Right atrium auricular region (tissue), 2 donors: ENCODE data around the gene DOK5. TPM values are rescaled to one million over a fixed set of nuclear protein-coding genes. Genes with fewer than 3 reads are reported as not detected.

Source experiments
- DNase-seq: peaks from one replicate; pipeline ENCODE4 v3.0.0-alpha.2; 2019; ENCODE audit warnings: low spot score
- H3K27ac ChIP-seq, 2 donors: fragments of 200-600 bp; sonication (generic); 1 replicate in 1 of 2; 2 replicates in 1 of 2; pipeline ENCODE4 v1.5.1; 2016 to 2019
- H3K27me3 ChIP-seq, 2 donors: fragments of 200-600 bp; sonication (generic); one replicate each; pipeline versions ENCODE4 v1.5.1 to v1.6.0; 2017 to 2019
- H3K36me3 ChIP-seq: fragments of 200-600 bp; sonication (generic); one replicate; pipeline ENCODE4 v1.5.1; 2016
- H3K4me1 ChIP-seq, 2 donors: fragments of 200-600 bp; sonication (generic); one replicate each; pipeline versions ENCODE4 v1.5.1 to v1.6.0; 2017 to 2019
- H3K4me3 ChIP-seq, 2 donors: fragments of 200-600 bp; sonication (generic); 1 replicate in 1 of 2; 2 replicates in 1 of 2; pipeline ENCODE4 v1.5.1; 2017 to 2019; ENCODE audit warnings: mild to moderate bottlenecking in 1 of 2, moderate library complexity in 1 of 2
- H3K9me3 ChIP-seq, 2 donors: fragments of 200-600 bp; sonication (generic); one replicate each; pipeline ENCODE4 v1.5.1; 2019
- total RNA-seq, 2 donors: library from RNA; depleted of rRNA; stranded (reverse); fragments of >200 nt; gene quantifications; one replicate each; pipeline ENCODE4 v1.1.0, GENCODE V29; 2016
- TF ChIP-seq, protein P1 (sequence below), 2 donors: fragments of 200-600 bp; sonication (generic); IDR thresholded peaks; one replicate each; pipeline ENCODE4 v1.5.1; 2019; ENCODE audit warnings: antibody characterized with exemption in 2 of 2

DOK5 gene
- total RNA-seq, 2 donors from 2014 or later, result 11.6 to 16.9 TPM

DNA sequence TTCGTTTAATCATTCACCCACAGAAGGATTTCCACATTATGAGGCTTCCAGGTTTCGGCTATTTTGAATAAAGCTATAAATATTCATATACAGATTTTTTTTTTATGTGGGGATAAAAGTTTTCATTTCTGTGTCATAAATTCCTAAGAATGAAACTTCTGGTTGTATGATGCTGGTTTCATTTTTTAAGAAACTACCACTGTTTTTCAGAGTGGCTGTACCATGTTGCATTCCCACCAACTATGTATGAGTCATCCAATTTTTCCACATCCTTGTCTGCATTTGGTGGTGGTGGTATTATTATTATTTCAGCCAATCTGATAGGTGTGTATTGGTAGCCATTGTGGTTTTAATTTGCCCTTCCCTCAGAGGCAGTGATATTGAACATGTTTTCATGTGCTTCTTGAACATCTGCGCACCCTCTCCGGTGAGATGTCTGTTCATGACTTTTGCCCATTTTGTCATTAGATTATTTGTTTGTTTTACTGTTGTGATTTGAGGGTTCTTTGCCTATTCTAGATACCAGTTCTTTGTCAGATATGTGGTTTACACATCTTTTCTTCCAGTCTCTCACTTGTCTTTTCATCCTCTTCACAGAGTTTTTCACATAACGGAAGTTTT, 75.5 kb downstream of the DOK5 start:
- Histone ChIP-seq H3K27ac (no peak overlapping the region), H3K27me3 (no peaks in the 10 kb centered on the region), H3K36me3 (no peaks in the 10 kb centered on the region), H3K4me1 (no peaks in the 10 kb centered on the region), H3K4me3 (no peak overlapping the region), H3K9me3 (no peaks in the 10 kb centered on the region)
- TF ChIP-seq, protein P1, sequence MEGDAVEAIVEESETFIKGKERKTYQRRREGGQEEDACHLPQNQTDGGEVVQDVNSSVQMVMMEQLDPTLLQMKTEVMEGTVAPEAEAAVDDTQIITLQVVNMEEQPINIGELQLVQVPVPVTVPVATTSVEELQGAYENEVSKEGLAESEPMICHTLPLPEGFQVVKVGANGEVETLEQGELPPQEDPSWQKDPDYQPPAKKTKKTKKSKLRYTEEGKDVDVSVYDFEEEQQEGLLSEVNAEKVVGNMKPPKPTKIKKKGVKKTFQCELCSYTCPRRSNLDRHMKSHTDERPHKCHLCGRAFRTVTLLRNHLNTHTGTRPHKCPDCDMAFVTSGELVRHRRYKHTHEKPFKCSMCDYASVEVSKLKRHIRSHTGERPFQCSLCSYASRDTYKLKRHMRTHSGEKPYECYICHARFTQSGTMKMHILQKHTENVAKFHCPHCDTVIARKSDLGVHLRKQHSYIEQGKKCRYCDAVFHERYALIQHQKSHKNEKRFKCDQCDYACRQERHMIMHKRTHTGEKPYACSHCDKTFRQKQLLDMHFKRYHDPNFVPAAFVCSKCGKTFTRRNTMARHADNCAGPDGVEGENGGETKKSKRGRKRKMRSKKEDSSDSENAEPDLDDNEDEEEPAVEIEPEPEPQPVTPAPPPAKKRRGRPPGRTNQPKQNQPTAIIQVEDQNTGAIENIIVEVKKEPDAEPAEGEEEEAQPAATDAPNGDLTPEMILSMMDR (IDR thresholded peaks at IDR 0.05), result no peak
- DNase-seq, result no peak

DNA sequence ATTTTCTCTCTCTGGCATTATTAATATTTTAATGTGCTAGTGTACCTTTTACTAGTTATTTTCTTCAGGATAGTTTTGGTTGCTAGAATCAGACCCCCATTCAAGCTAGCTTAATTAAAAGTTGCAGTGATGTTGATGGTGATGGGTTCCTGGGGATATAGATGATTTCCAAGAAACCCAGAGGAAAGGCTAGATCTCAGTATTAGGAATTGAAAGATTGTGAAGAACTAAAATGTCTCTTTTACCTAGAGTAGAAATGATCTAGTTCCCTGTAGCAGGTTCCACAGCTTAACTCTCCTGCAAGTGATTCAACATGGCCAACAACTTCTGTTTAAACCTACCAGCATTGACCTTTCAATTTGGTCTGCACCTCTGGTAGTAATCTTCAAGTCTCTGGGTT, 78.6 kb downstream of the DOK5 start:
- Histone ChIP-seq H3K9me3 (no peaks in the 10 kb centered on the region), H3K27me3 (no peaks in the 10 kb centered on the region), H3K27ac (no peak overlapping the region), H3K36me3 (no peaks in the 10 kb centered on the region), H3K4me3 (no peak overlapping the region), H3K4me1 (no peaks in the 10 kb centered on the region)
- TF ChIP-seq, protein P1 (IDR thresholded peaks at IDR 0.05), result no peak
- DNase-seq, result no peak

DNA sequence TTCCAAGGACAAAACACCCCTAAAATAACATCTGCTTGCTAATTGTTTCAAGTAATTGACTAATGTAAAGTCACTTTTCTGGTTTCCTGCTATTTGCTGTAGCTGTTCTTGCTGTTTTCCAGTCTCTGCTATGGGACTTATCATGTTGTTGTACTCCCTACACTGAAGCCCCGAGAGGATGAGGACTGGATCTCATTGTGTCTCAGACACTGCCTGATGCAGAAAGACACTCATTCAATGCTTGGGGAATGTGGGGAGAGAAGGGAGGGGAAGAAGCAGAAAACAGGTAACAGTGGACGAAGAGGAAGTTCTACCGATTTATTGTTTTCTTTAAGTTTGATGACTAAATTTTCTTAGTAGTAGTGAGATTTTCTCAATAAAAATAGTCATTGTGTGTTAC, 79.8 kb downstream of the DOK5 start:
- Histone ChIP-seq H3K27ac (no peak overlapping the region), H3K4me3 (no peak overlapping the region), H3K9me3 (no peaks in the 10 kb centered on the region), H3K36me3 (no peaks in the 10 kb centered on the region), H3K4me1 (no peaks in the 10 kb centered on the region), H3K27me3 (no peaks in the 10 kb centered on the region)
- DNase-seq, result no peak
- TF ChIP-seq, protein P1 (IDR thresholded peaks at IDR 0.05), result no peak

DNA sequence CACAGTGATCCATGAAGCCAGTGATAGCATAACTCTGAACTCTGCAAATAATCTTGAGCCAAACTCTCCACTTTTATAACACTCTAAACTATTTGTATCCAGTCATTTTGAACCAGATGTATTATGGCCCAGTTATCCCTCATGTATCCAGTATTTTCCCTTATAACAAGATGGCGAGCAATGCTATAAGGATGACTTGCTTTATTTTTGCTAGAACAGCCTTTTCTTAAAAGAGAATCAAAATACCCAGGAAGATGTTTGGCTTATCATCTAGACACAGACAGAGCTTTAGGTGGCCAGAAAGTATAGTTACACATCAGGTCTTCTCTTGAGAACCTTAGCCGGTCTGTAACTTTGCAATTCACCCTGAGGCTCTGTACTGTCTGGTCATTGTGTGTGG, 81.0 kb downstream of the DOK5 start:
- H3K27me3 ChIP-seq, result no peaks in the 10 kb centered on the region
- no peaks in the 10 kb centered on the region for H3K36me3 ChIP-seq
- H3K4me1 ChIP-seq, result no peaks in the 10 kb centered on the region
- H3K27ac ChIP-seq, result no peak overlapping the region
- DNase-seq, result no peak
- TF ChIP-seq, protein P1 (IDR thresholded peaks at IDR 0.05), result no peak
- no peak overlapping the region for H3K4me3 ChIP-seq
- no peaks in the 10 kb centered on the region for H3K9me3 ChIP-seq

DNA sequence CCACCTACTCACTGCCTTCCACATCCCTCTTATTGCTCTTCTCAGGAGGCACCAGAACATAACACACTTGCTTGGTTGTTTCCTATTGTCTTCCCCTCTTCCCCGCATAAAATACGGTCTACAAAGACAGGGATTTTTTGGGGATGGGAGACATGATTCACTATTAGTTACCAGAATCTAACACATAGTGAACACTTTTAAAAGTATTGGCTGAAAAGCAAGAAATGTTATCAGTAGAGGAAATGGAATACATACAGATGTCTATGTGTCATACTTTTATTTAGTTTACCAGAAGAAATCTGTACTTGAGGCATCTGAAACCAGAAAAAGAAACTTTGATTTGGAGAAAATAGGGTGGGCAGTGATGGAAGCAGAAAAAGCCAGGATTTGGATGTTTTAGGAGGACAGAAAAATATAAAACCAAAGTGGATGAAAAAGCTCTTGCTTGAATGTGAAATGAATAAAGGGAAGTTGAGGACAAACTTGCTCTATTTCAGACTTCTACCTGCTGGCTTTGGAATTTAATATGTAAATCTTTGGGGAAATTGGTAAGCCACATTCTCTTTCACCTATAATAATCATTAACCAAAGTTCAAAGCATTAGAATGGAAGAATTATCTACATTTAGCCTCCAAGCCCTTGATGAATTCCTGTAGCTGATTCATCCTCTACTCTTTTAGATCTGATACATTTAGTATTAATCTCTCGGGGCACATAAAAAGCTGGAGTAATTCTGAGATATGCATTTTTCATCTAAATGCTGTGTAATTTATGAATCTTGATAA, 82.6 kb downstream of the DOK5 start:
- DNase-seq, result no peak
- Histone ChIP-seq H3K36me3 (no peaks in the 10 kb centered on the region), H3K4me1 (no peaks in the 10 kb centered on the region), H3K27ac (no peak overlapping the region), H3K4me3 (no peak overlapping the region), H3K27me3 (no peaks in the 10 kb centered on the region), H3K9me3 (no peaks in the 10 kb centered on the region)
- TF ChIP-seq, protein P1 (IDR thresholded peaks at IDR 0.05), result no peak
